Gastroesophageal sphincter (tissue), 3 donors: ENCODE measurements around the gene INPP4B.

Experiments
- POLR2A ChIP-seq, 2 donors: fragments of 450-650 bp; IDR thresholded peaks; one replicate each; pipeline ENCODE4 v1.6.1; 2017; ENCODE audit warnings: antibody characterized with exemption in 2 of 2, mild to moderate bottlenecking in 2 of 2, moderate library complexity in 1 of 2
- TF ChIP-seq, protein P1 (sequence below), 4 experiments: fragments of 200-600 bp in 2 of 4; fragments of 450-650 bp in 2 of 4; sonication (generic) in 1 of 4; IDR thresholded peaks; one replicate each; pipeline ENCODE4 v1.5.1; 2017 to 2019; ENCODE audit warnings: antibody characterized with exemption in 4 of 4, mild to moderate bottlenecking in 2 of 4, moderate library complexity in 2 of 4

DNA sequence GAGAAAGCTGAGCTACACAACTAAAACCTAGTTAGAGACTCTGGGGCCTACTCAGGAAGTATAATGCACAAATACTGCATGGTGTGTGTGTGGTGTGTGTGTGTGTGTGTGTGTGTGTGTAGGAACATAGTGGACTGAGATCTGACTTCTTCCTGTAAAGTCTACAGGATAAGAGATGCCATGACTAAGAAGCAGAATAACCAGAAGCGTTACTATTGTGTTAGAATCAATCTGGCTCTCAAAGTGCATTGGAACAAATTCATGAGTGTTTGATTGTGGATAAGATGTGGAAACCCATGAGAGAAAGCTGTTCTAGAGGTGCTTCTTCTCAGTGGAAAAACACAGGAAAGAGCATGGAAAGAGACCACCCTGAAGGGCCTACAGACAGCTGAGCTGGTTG, 302.1 kb downstream of the INPP4B start:
- TF ChIP-seq, protein P1, sequence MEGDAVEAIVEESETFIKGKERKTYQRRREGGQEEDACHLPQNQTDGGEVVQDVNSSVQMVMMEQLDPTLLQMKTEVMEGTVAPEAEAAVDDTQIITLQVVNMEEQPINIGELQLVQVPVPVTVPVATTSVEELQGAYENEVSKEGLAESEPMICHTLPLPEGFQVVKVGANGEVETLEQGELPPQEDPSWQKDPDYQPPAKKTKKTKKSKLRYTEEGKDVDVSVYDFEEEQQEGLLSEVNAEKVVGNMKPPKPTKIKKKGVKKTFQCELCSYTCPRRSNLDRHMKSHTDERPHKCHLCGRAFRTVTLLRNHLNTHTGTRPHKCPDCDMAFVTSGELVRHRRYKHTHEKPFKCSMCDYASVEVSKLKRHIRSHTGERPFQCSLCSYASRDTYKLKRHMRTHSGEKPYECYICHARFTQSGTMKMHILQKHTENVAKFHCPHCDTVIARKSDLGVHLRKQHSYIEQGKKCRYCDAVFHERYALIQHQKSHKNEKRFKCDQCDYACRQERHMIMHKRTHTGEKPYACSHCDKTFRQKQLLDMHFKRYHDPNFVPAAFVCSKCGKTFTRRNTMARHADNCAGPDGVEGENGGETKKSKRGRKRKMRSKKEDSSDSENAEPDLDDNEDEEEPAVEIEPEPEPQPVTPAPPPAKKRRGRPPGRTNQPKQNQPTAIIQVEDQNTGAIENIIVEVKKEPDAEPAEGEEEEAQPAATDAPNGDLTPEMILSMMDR (IDR thresholded peaks at IDR 0.05) = no peak
- no peak for TF ChIP-seq POLR2A (IDR thresholded peaks at IDR 0.05)
